Suppressor macrophage treated with lipopolysaccharide for 1 hour (primary cell): ENCODE data around the gene TAS2R42.

ENCODE experiments used
- DNase-seq, 3 donors: peaks; one replicate each; pipeline ENCODE4 v3.0.0-alpha.2; 2020 to 2022

Gene TAS2R42

GRCh38 chr12:11143352-11143751 is 43.4 kb downstream of the TAS2R42 start:
- DNase-seq: no peak

GRCh38 chr12:11136075-11136474 is 50.7 kb downstream of the TAS2R42 start:
- DNase-seq: peak in 1 of 3 donors; percentile 41
